22Rv1 (cell line): ENCODE results near the gene KRR1.
A peak's percentile ranks its signal among the peaks of the same experiment; 100 is the strongest.
"Not testable (repeated sequence)": the region's sequence is repeated elsewhere in the genome, so short reads cannot be mapped to it uniquely, and the experiment has no call there.

Experiments used
- H3K27ac ChIP-seq: fragments of 450-650 bp; 2 replicates; pipeline ENCODE4 v1.5.1; 2017
- CTCF ChIP-seq: fragments of 450-650 bp; IDR thresholded peaks from 2 replicates; pipeline ENCODE4 v1.5.1; 2017; ENCODE audit warnings: mild to moderate bottlenecking
- ZFX ChIP-seq: fragments of 450-650 bp; IDR thresholded peaks from 2 replicates; pipeline ENCODE4 v1.6.1; 2017; ENCODE audit warnings: antibody characterized with exemption, borderline replicate concordance

KRR1 gene

GRCh38 chr12:75503866-75504265, 7.5 kb downstream of the KRR1 start:
- H3K27ac ChIP-seq: no peak overlapping the region
- no peak for TF ChIP-seq ZFX

- no peak overlapping the region for H3K27ac ChIP-seq
- TF ChIP-seq ZFX (no peak), CTCF (no peak)
Measured at GRCh38 chr12:75503459-75503858, 8.0 kb downstream of the KRR1 start.

GRCh38 chr12:75491169-75491568, 20.2 kb downstream of the KRR1 start:
- H3K27ac ChIP-seq: peak overlapping the region; percentile 74; the same call in 1 of the 2 replicates
- no peak for TF ChIP-seq ZFX
- no peak for TF ChIP-seq CTCF

- H3K27ac ChIP-seq: peak overlapping the region; percentile 59
- no peak for TF ChIP-seq CTCF
Measured at GRCh38 chr12:75489613-75490210, 21.7 kb downstream of the KRR1 start.

GRCh38 chr12:75489187-75489586, 22.2 kb downstream of the KRR1 start:
- H3K27ac ChIP-seq: peak overlapping the region; percentile 59
- no peak for TF ChIP-seq CTCF
- TF ChIP-seq ZFX: no peak

GRCh38 chr12:75488553-75488952, 22.9 kb downstream of the KRR1 start:
- TF ChIP-seq ZFX (no peak), CTCF (peak; percentile 72)
- H3K27ac ChIP-seq: peak overlapping the region; percentile 59; the same call in 1 of the 2 replicates

GRCh38 chr12:75487308-75487707, 24.1 kb downstream of the KRR1 start:
- TF ChIP-seq CTCF: no peak
- no peak for TF ChIP-seq ZFX
- no peak overlapping the region for H3K27ac ChIP-seq

GRCh38 chr12:75484450-75484849, 27.0 kb downstream of the KRR1 start:
- not testable (repeated sequence) for H3K27ac ChIP-seq
